NOMO-1 treated with dmso at 0.1 percent for 144 hours (cell line): Measurements from ENCODE around the gene C5.
"Not testable (repeated sequence)": the region's sequence is repeated elsewhere in the genome, so short reads cannot be mapped to it uniquely, and the experiment has no call there.

Experiments
- DNase-seq: peaks from one replicate; lab custom pipeline; 2025; ENCODE audit not compliant: unreplicated experiment; lab: John Stamatoyannopoulos, UW

The C5 gene

GRCh38 chr9:120982836-120983235 lies 67.2 kb downstream of the C5 start:
- no peak for DNase-seq

GRCh38 chr9:120980951-120981350 lies 69.1 kb downstream of the C5 start:
- DNase-seq = no peak

GRCh38 chr9:120979797-120980196 lies 70.3 kb downstream of the C5 start:
- no peak for DNase-seq

- DNase-seq = no peak
Observed at GRCh38 chr9:120978987-120979386, 71.1 kb downstream of the C5 start.

DNA sequence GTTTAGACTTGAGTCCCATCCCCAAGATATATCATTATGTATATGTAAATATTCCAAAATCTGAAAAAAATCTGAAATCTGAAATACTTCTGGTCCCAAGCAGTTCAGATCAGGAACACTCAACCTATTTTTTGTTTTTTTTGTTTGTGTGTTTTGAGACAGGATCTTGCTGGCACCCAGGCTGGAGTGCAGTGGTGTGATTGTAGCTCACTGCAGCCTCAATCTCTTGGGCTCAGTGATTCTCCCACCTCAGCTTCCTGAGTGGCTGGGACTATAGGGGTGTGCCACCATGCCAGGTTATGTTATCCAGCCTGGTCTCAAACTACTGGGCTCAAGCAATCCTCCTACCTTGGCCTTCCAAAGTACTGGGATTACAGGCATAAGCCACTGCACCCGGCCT lies 72.8 kb downstream of the C5 start:
- DNase-seq = no peak

- DNase-seq = no peak
Observed at GRCh38 chr9:120974921-120975320, 75.2 kb downstream of the C5 start.

DNA sequence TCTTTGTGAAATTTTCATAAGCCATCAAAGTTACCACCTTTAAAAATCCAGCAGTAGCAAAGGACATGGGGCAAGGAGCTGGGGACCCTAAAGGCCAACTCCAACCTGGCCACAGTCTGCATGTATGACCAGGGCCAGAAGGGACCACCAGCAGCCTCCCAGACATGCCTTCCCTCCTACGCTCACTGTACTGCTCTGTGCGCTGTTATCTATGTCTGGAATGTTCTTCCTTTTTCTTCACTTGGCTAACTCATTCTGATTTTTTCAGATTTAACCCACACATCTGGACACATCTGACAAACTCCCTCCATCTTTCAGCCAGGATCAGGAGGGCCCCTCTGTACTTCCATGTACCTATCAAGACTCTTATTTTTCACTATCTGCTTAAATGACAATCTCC lies 75.9 kb downstream of the C5 start:
- no peak for DNase-seq

- DNase-seq = no peak
Observed at GRCh38 chr9:120971938-120972337, 78.1 kb downstream of the C5 start.

DNA sequence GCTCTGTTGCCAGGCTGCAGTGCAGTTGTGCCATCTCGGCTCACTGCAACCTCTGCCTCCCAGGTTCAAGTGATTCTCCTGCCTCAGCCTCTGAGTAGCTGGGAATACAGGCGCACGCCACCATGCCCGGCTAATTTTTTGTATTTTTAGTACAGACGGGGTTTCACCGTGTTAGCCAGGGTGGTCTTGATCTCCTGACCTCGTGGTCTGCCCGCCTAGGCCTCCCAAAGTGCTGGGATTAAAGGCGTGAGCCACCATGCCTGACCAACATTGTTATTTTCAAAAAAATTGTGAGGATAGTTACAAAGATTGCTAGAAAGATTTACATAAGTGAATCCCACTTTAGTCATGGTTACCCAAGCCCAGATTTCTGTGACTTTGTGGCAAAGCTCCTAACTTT lies 78.6 kb downstream of the C5 start:
- not testable (repeated sequence) for DNase-seq

DNA sequence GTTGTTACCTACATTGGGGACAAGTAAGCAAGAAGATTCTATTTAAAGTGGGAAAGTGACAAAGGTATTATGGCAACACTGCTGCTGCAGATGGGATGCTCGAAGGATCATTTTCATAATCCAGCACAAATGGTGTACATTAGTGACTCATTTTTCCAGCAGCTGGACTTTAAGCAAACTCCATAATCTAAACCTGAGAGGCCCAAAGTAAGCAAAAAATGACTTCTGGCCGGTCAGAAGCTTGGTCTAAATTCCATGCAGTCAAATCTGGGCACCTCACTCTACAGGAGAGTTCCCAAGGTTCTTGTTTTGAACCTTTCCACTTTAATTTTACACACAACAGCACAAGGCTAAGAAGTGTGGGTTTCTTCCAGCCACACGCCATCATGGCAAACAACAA lies 79.8 kb downstream of the C5 start:
- DNase-seq = no peak

GRCh38 chr9:120966013-120966369 lies 84.1 kb downstream of the C5 start:
- no peak for DNase-seq

DNA sequence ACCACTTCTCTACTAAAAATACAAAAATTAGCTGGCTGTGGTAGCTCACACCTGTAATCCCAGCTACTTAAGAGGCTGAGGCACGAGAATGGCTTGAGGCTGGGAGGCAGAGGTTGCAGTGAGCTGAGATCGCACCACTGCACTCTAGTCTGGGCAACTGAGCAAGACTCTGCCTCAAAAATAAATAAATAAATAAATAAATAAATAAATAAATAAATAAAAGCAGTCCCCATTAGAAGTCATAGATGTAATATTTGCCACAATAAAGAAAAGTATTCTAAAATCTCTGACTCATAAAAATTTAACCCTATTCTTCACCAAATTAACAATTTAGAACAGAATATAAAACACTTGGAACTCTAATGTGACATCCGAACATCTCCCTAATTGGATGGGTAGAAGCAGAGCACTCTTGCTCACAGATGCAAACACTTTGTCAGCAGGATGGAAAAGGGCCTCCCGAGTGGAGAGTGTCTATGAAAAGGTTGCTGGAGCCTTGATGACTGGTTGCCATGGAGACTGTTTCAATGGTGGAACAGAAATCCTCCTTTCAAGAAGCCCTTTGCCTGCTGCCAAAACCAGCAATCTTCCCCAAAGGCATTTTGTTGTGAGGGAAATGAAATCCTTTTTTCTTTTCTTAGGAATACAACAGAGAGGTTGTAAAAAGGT lies 84.6 kb downstream of the C5 start:
- no peak for DNase-seq

DNA sequence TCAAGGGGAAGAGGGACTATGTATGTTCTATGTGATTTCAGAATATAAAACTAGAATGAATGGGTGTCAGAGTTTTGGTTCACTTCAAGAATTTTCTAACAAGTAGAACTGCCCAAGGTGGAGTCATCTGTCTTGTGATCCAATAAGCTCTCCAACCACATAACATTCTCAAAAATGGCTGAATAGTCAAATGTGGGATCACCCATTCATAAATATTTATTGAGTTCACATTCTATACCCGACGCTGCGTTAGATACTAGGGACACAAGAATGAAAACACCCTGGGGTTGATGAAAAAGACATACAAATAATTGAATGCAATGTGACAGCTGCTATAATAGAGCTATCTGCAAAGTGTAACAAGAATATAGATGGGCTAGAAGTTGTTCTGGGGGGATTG lies 88.1 kb downstream of the C5 start:
- no peak for DNase-seq

- DNase-seq = no peak
Observed at GRCh38 chr9:120960001-120960400, 90.1 kb downstream of the C5 start.

- no peak for DNase-seq
Observed at GRCh38 chr9:120956862-120957261, 93.2 kb downstream of the C5 start.

DNA sequence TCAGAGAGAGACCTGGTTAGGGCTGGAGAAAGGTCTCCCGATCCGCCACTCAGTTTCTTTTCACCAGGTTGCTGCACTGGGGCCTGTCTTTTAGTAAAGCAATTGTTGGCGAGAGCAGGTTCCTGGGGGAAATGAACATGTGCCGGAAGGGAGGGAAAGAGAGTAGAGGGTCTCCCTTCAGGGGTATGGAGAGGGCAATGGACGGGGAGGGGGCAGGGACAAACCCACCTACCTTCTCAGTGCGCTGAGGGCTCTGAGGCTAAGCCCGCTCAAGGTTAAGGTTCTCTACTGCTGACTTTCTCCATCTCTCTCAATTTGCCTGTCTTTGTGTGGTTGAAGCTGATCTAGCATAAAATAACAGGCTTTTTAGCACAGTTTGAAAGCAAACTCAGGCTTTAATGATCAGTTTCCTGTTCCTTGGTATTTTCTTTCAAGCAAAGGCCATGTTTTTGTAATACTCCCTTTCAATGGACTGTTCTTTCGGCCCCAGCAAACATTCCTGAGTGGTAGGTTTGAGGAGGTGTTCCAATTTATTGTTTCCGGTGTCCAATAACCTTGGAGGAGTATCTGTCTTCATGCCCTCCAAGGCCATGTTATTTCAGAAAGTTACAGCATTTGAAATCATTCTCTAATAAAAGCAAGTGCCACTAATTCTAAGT lies 98.0 kb downstream of the C5 start:
- DNase-seq = no peak

GRCh38 chr9:120950421-120951388 lies 99.4 kb downstream of the C5 start:
- DNase-seq = no peak

GRCh38 chr9:120949290-120949689 lies 100.8 kb downstream of the C5 start:
- DNase-seq = no peak

GRCh38 chr9:120948824-120949223 lies 101.3 kb downstream of the C5 start:
- no peak for DNase-seq

DNA sequence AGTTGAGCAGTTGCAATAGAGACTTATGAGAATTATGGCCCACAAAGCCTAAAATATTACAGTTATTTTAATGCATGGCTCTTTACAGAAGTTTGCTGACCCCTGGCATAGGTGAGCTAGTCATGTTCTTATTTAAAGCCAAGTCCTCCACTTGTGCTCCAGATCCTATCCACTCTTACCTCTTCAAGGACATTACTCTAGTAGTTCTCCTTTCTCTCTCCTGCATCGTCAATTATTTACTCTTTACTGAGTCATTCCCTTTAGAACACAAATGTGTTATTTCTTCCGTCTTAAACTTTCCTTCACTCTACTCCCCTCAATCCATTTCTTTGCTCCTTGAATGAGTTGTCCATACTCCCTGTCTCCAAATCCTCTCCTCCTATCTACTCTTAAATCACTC lies 102.9 kb downstream of the C5 start:
- no peak for DNase-seq

DNA sequence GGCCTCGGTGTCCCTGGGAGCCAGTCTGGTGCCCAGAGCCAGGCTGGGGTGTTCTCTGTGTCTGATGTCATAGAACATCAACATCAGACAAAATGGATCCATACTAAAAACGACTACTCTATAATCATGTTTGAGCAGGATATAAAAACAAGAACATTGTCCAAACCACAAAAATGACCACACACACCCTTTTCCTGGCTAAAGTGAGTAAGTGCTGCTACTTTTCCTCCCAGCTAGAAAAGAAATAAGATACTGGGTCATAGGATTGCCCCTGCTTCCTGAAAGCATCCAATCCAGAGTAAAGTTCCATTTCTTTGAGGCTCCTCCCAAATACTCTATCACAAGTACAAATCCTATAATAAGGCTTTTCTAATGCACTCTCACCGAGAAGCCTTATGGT lies 103.8 kb downstream of the C5 start:
- DNase-seq = no peak

DNA sequence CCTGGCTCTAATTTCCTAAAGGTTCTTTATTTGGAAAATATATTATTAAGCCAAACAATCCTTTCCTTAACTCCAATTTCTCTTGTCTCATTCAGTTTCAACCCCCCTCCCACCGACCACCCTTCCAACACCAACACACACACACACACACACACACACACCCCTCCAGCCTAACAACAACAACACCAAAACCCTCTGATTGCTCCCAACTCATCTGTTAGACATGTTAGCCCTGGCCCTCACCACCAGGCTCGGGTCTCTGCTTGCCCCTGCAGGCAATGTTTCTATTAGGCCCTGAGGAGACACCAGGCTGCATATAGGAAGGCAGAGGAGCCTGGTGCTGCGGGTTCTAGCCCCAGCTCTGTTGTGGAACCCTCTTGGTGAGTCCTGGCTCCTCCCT lies 105.1 kb downstream of the C5 start:
- DNase-seq = no peak
